Trophoblast cell (in vitro differentiated cells and primary cell): ENCODE results near the gene KDM4B.

Source experiments
- DNase-seq, 2 donors: peaks; one replicate each; pipeline ENCODE4 v3.0.0-alpha.2; 2016
- H2AFZ ChIP-seq: 2 replicates; pipeline ENCODE4 v1.6.1; 2013; ENCODE audit warnings: low read length, moderate library complexity, mild to moderate bottlenecking; ENCODE audit not compliant: insufficient read depth, poor library complexity
- H2AK5ac ChIP-seq: 2 replicates; pipeline ENCODE4 v1.6.1; 2013; ENCODE audit warnings: mild to moderate bottlenecking, low read length
- H2BK120ac ChIP-seq: 2 replicates; pipeline ENCODE4 v1.6.1; 2013; ENCODE audit warnings: low read length, mild to moderate bottlenecking, moderate library complexity; ENCODE audit not compliant: insufficient read depth, poor library complexity
- H2BK12ac ChIP-seq: 2 replicates; pipeline ENCODE4 v1.6.1; 2013; ENCODE audit warnings: mild to moderate bottlenecking, low read length, moderate library complexity
- H2BK5ac ChIP-seq: 2 replicates; pipeline ENCODE4 v1.6.1; 2013; ENCODE audit warnings: low read length, low read depth, moderate library complexity, mild to moderate bottlenecking; ENCODE audit not compliant: poor library complexity
- H3K14ac ChIP-seq: 2 replicates; pipeline ENCODE4 v1.6.1; 2013; ENCODE audit warnings: mild to moderate bottlenecking, low read length
- H3K18ac ChIP-seq: 2 replicates; pipeline ENCODE4 v1.6.1; 2013; ENCODE audit warnings: mild to moderate bottlenecking, low read length
- H3K23ac ChIP-seq: 2 replicates; pipeline ENCODE4 v1.6.1; 2013; ENCODE audit warnings: low read length
- H3K27ac ChIP-seq: 2 replicates; pipeline ENCODE4 v1.5.1; 2013; ENCODE audit warnings: low read depth, mild to moderate bottlenecking, inconsistent platforms, low read length, moderate library complexity
- H3K27me3 ChIP-seq: 2 replicates; pipeline ENCODE4 v1.6.1; 2013; ENCODE audit warnings: inconsistent platforms, mild to moderate bottlenecking, low read length, moderate library complexity; ENCODE audit not compliant: insufficient read depth
- H3K36me3 ChIP-seq, 2 experiments: 1 replicate in 1 of 2; 2 replicates in 1 of 2; pipeline ENCODE4 v1.6.1; 2013; ENCODE audit warnings: low read length in 2 of 2, mild to moderate bottlenecking in 2 of 2, moderate library complexity in 1 of 2; ENCODE audit not compliant: insufficient read depth in 2 of 2, control insufficient read depth in 1 of 2
- H3K4ac ChIP-seq: 2 replicates; pipeline ENCODE4 v1.6.1; 2013; ENCODE audit warnings: low read depth, mild to moderate bottlenecking, low read length, moderate library complexity
- H3K4me1 ChIP-seq, 2 experiments: 1 replicate in 1 of 2; 2 replicates in 1 of 2; pipeline ENCODE4 v1.6.1; 2013; ENCODE audit warnings: low read length in 2 of 2, mild to moderate bottlenecking in 2 of 2, moderate library complexity in 1 of 2; ENCODE audit not compliant: insufficient read depth in 2 of 2, control insufficient read depth in 1 of 2
- H3K4me2 ChIP-seq: 2 replicates; pipeline ENCODE4 v1.6.1; 2013; ENCODE audit warnings: inconsistent platforms, mild to moderate bottlenecking, low read length, moderate library complexity
- H3K4me3 ChIP-seq: 2 replicates; pipeline ENCODE4 v1.5.1; 2013; ENCODE audit warnings: mild to moderate bottlenecking, low read depth, low read length, inconsistent platforms
- H3K79me1 ChIP-seq: one replicate; pipeline ENCODE4 v1.6.1; 2013; ENCODE audit warnings: low read length
- H3K79me2 ChIP-seq: 2 replicates; pipeline ENCODE4 v1.6.1; 2013; ENCODE audit warnings: low read length, mild to moderate bottlenecking; ENCODE audit not compliant: control insufficient read depth, insufficient read depth, poor library complexity
- H3K9ac ChIP-seq: 2 replicates; pipeline ENCODE4 v1.6.1; 2013; ENCODE audit warnings: mild to moderate bottlenecking, low read length
- H3K9me3 ChIP-seq: 2 replicates; pipeline ENCODE4 v1.6.1; 2013; ENCODE audit warnings: low read depth, mild to moderate bottlenecking, control low read depth, inconsistent platforms, low read length; ENCODE audit not compliant: insufficient read depth
- H4K12ac ChIP-seq: 2 replicates; pipeline ENCODE4 v1.6.1; 2013; ENCODE audit warnings: low read depth, mild to moderate bottlenecking, low read length, moderate library complexity
- H4K8ac ChIP-seq: 2 replicates; pipeline ENCODE4 v1.6.1; 2013; ENCODE audit warnings: low read depth, mild to moderate bottlenecking, low read length, moderate library complexity
- H4K91ac ChIP-seq: one replicate; pipeline ENCODE4 v1.6.1; 2013; ENCODE audit warnings: low read depth, mild to moderate bottlenecking, low read length, moderate library complexity
- WGBS: extraction: QIAGEN DNeasy Blood & Tissue Kit; methylation state at CpG from one replicate; pipeline ENCODE4 v1.1.7; 2013; ENCODE audit warnings: missing lambda C conversion rate; ENCODE audit not compliant: insufficient read length, insufficient coverage; ENCODE audit errors: extremely low coverage; 5-methylcytosine and 5-hydroxymethylcytosine counted together

The KDM4B gene

GRCh38 chr19:5065663-5066093 is 96.8 kb downstream of the KDM4B start:
- no peak for DNase-seq
- H3K79me2 ChIP-seq = no peaks in the 10 kb centered on the region
- no peaks in the 10 kb centered on the region for H3K79me1 ChIP-seq
- H3K27ac ChIP-seq = no peak overlapping the region
- H3K4ac ChIP-seq = no peak overlapping the region
- H3K4me3 ChIP-seq = no peak overlapping the region
- H3K4me2 ChIP-seq = no peak overlapping the region
- no peak overlapping the region for H3K14ac ChIP-seq
- H3K27me3 ChIP-seq = no peaks in the 10 kb centered on the region
- H2AK5ac ChIP-seq = no peak overlapping the region
- H2BK120ac ChIP-seq = no peak overlapping the region
- H3K4me1 ChIP-seq = no peaks in the 10 kb centered on the region
- H2BK12ac ChIP-seq = no peak overlapping the region
- H3K9ac ChIP-seq = no peak overlapping the region
- H3K18ac ChIP-seq = no peak overlapping the region
- no peak overlapping the region for H4K91ac ChIP-seq
- peaks cover 14% of the 10 kb centered on the region for H3K9me3 ChIP-seq
- no peak overlapping the region for H3K23ac ChIP-seq
- H3K36me3 ChIP-seq = peaks cover 61 to 74% of the 10 kb centered on the region in 2 experiments
- no CpG with 5 or more reads among the region's 24 CpGs for WGBS
- no peak overlapping the region for H2BK5ac ChIP-seq
- no peak overlapping the region for H4K8ac ChIP-seq
- H2AFZ ChIP-seq = no peak overlapping the region
- H4K12ac ChIP-seq = no peak overlapping the region

GRCh38 chr19:5066768-5067167 is 97.9 kb downstream of the KDM4B start:
- Histone ChIP-seq H2AK5ac (no peak overlapping the region), H3K4me1 (no peaks in the 10 kb centered on the region), H3K18ac (no peak overlapping the region), H3K79me1 (no peaks in the 10 kb centered on the region), H2BK5ac (no peak overlapping the region), H3K79me2 (no peaks in the 10 kb centered on the region), H3K9me3 (peaks cover 13% of the 10 kb centered on the region), H3K4me3 (no peak overlapping the region), H3K14ac (no peak overlapping the region), H3K27ac (no peak overlapping the region), H3K23ac (no peak overlapping the region), H3K9ac (no peak overlapping the region), H3K36me3 (peaks cover 71 to 79% of the 10 kb centered on the region in 2 experiments), H3K4ac (peak overlapping the region; percentile 9), H2BK12ac (no peak overlapping the region), H4K12ac (no peak overlapping the region), H3K4me2 (no peak overlapping the region), H4K8ac (no peak overlapping the region), H2AFZ (no peak overlapping the region), H3K27me3 (no peaks in the 10 kb centered on the region), H4K91ac (no peak overlapping the region), H2BK120ac (no peak overlapping the region)
- no CpG with 5 or more reads among the region's 14 CpGs for WGBS
- DNase-seq = no peak

GRCh38 chr19:5067678-5068077 is 98.8 kb downstream of the KDM4B start:
- Histone ChIP-seq H3K18ac (no peak overlapping the region), H2BK12ac (no peak overlapping the region), H3K9ac (no peak overlapping the region), H2BK120ac (no peak overlapping the region), H3K23ac (no peak overlapping the region), H3K9me3 (peaks cover 6% of the 10 kb centered on the region), H2AFZ (no peak overlapping the region), H3K4me1 (no peaks in the 10 kb centered on the region), H4K8ac (no peak overlapping the region), H2AK5ac (no peak overlapping the region), H4K91ac (no peak overlapping the region), H3K27ac (no peak overlapping the region), H3K27me3 (no peaks in the 10 kb centered on the region), H3K4me3 (no peak overlapping the region), H4K12ac (no peak overlapping the region), H3K4me2 (no peak overlapping the region), H2BK5ac (no peak overlapping the region), H3K79me1 (no peaks in the 10 kb centered on the region), H3K4ac (no peak overlapping the region), H3K79me2 (no peaks in the 10 kb centered on the region), H3K14ac (no peak overlapping the region), H3K36me3 (peaks cover 71 to 78% of the 10 kb centered on the region in 2 experiments)
- no peak for DNase-seq
- no CpG with 5 or more reads among the region's 12 CpGs for WGBS

GRCh38 chr19:5068233-5069072 is 99.5 kb downstream of the KDM4B start:
- H3K79me2 ChIP-seq = no peaks in the 10 kb centered on the region
- H2AK5ac ChIP-seq = no peak overlapping the region
- no peak overlapping the region for H3K9ac ChIP-seq
- H3K4ac ChIP-seq = no peak overlapping the region
- H3K79me1 ChIP-seq = no peaks in the 10 kb centered on the region
- H3K18ac ChIP-seq = peak overlapping the region; percentile 33
- no peak overlapping the region for H3K4me3 ChIP-seq
- no peak overlapping the region for H3K14ac ChIP-seq
- H3K23ac ChIP-seq = no peak overlapping the region
- no peak for DNase-seq
- H3K9me3 ChIP-seq = peaks cover 6% of the 10 kb centered on the region
- no peak overlapping the region for H2BK5ac ChIP-seq
- H3K4me1 ChIP-seq = no peaks in the 10 kb centered on the region
- no peak overlapping the region for H4K12ac ChIP-seq
- no CpG with 5 or more reads among the region's 39 CpGs for WGBS
- H3K27me3 ChIP-seq = no peaks in the 10 kb centered on the region
- H3K36me3 ChIP-seq = peaks cover 73 to 78% of the 10 kb centered on the region in 2 experiments
- no peak overlapping the region for H2BK12ac ChIP-seq
- H4K91ac ChIP-seq = no peak overlapping the region
- H3K4me2 ChIP-seq = no peak overlapping the region
- H2BK120ac ChIP-seq = no peak overlapping the region
- H2AFZ ChIP-seq = no peak overlapping the region
- H4K8ac ChIP-seq = no peak overlapping the region
- H3K27ac ChIP-seq = no peak overlapping the region
